NB4 (cell line): ENCODE data around the gene HS3ST3A1.

Experiments
- CTCF ChIP-seq: IDR thresholded peaks from one replicate; pipeline ENCODE4 v1.5.1; 2012; ENCODE audit warnings: low read depth, low read length
- MAX ChIP-seq: IDR thresholded peaks from 2 replicates; pipeline ENCODE4 v1.6.1; 2011; ENCODE audit warnings: low read depth, low read length
- MYC ChIP-seq: IDR thresholded peaks from 2 replicates; pipeline ENCODE4 v1.6.1; 2011; ENCODE audit warnings: low read depth, low read length
- POLR2A ChIP-seq: IDR thresholded peaks from 2 replicates; pipeline ENCODE4 v1.6.1; 2011; ENCODE audit warnings: mild to moderate bottlenecking; ENCODE audit not compliant: insufficient read length; ENCODE audit errors: extremely low read depth

DNA sequence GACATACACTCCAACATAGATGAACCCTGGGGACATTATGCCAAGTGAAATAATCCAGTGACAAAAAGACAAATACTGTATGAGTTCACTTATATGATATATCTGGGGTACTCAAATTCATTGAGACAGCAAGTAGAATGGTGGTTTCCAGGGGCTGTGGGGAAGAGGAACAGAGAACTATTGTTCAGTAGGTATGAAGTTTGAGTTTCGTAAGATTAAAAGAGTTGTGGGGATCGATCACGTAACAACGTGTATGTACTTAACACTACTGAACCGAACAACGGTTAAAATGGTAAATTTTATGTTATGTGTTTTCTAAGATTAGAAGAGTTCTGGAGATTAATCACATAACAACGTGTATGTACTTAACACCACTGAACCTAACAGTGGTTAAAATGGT lies 100.8 kb downstream of the HS3ST3A1 start:
- TF ChIP-seq CTCF (no peak), MAX (no peak), POLR2A (no peak), MYC (no peak)
